ENCODE data around the gene PCSK4.
A peak's percentile ranks its signal among the peaks of the same experiment; 100 is the strongest.
"Not testable (repeated sequence)": the region's sequence is repeated elsewhere in the genome, so short reads cannot be mapped to it uniquely, and the experiment has no call there.

PCSK4 gene

DNA sequence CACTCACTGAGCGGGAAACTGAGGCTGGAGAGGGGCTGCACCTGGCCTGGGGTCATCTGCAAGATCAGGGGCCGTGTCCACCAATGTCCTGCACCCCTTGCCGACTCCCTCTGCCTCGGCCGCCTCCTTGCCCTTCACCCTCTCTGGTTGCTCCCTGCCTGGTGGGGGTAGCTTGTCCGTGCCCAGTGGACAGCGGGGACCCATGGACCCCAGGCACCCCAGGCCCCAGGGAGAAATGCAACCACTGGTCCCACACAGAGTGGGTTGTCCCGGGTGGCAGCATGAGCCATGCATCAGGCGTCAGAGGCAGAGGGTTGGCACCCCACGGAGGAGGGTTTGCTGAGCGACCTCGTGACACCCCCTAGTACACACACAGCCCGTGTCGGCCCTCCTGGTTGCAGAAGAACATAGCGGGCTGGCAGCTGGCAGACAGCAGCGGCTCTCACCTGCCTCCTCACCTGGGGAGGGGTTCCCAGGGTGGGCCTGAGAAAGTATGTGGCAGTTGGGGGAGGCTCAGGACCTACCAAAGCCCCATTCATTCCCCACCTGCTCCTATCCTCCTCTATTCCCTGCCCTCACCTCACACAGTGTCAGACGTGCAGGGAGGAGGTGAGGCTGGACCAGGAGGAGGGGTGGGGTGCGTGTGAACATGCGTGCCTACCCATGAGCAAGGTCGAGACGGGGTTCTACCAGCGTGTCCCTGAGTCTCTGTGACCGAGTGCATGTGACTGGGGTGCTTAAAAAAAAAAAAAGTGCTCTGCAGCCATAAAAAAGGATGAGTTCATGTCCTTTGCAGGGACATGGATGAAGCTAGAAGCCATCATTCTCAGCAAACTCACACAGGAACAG lies 14.0 kb upstream of the PCSK4 start:
- no peak for DNase-seq

- peak; percentile 55 for DNase-seq
Measured at GRCh38 chr19:1503089-1503924, 13.2 kb upstream of the PCSK4 start.

GRCh38 chr19:1502433-1503088 lies 12.4 kb upstream of the PCSK4 start:
- no peak for DNase-seq

- DNase-seq, result no peak
Measured at GRCh38 chr19:1501200-1501595, 11.0 kb upstream of the PCSK4 start.

GRCh38 chr19:1499231-1499630 lies 9.1 kb upstream of the PCSK4 start:
- DNase-seq, result not testable (repeated sequence)

GRCh38 chr19:1497578-1498235 lies 7.6 kb upstream of the PCSK4 start:
- DNase-seq, result no peak

DNA sequence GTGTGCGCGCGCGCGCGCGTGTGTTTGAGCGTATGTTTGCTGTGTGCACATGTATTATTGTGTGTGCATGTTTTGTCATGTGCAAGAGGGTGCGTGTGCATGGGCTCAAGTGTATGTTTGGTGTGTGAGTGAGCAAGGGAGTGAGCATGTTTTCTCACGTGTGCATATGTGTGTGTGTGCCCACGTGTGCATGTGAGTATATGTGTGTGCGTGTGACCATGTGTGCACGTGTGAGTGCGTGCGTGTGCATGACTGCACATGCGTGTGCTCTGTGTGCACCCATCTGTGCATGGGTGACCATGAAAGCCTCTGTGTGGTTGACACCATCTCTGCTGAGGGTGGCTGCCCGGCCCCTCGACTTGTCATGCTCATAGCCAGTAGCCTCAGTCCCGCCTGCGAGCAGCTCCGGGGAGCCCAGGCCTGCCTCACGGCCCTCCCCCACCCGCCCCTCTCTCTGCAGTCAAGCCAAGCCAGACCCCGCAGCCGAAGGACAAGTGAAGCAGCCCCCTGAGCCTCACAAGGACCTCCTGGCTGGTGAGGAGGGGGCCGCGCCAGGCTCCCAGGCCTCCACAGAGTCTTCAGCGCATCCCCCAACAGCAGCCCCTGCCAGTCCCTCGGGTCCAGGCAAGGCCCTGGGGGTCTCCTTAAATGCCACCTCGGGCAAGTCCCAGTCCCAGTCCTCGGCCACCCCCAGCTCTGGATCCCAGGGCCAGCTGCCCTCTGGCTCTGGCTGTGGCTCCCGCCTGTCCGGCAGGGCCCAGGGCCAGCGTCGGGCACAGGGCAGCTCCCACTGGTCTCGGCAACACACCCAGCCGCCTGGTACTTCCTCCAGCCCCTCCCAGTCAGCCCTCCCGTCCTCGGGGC lies 6.8 kb upstream of the PCSK4 start:
- DNase-seq, result no peak

DNA sequence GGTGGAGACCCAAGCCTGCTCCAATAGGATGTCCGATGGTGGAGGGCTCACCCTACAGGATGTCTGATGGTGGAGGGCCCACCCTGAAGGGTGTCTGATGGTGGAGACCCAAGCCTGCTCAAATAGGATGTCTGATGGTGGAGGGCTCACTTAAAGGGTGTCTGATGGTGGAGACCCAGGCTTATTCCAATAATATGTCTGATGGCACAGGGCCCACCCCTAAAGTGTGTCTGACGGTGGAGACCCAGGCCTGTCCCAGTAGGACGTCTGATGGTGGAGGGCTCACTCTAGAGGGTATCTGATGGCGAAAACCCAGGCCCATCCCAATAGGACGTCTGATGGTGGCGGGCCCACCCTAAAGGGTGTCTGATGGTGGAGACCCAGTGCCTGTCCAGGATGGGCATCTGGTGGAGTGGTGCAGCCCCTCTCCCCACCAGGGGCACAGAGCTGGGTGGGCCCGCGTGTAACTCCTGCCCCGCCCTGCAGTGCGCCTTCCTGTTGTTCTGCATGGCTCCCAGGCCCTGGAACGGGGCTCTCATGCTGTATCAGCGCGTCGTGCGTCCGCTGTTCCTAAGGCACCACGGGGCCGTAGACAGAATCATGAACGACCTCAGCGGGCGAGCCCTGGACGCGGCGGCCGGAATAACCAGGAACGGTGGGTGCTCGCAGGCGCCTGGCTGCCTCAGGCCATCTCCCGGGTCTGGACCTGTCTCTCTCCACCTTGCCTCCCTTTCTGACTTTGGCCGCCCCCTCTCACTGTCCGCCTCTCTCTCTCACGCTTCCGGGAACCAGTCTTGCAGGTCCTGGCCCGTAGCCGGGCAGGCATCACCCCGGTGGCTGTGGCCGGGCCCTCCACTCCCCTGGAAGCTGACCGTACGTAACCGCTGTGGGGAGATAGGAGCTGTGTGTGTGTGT lies 5.9 kb upstream of the PCSK4 start:
- DNase-seq, result no peak

DNA sequence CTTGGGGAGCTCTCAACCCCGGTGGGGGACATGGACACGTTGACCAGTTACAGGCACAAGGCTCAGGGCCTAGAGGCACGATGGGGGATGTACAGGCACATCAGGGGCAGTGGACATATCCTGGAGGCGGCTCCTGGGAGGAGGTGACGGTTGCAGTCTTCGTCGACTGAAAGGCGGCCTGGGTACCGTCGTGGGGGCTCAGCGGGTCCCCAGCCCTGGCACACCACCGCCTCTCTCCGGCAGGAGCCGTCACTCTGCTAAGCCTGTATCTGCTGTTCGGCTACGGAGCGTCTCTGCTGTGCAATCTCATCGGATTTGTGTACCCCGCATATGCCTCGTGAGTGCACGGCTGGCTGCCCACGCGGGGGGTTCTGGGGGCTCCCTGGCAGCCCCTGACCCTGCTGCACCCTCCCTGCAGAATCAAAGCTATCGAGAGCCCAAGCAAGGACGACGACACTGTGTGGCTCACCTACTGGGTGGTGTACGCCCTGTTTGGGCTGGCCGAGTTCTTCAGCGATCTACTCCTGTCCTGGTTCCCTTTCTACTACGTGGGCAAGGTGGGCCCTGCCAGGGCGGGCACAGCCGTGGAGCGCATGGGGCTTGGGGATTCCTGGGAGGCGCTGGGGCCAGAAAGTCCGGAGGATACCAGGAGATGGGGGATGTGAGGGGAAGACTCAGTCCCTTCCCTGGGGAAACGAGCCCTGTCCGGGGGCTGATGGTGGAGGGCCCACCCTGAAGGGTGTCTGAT lies 5.1 kb upstream of the PCSK4 start:
- no peak for DNase-seq

GRCh38 chr19:1494115-1494815 lies 4.1 kb upstream of the PCSK4 start:
- no peak for DNase-seq

- DNase-seq, result no peak
Measured at GRCh38 chr19:1492474-1493006, 2.4 kb upstream of the PCSK4 start.

- DNase-seq, result no peak
Measured at GRCh38 chr19:1491849-1492170, 1.7 kb upstream of the PCSK4 start.

GRCh38 chr19:1491114-1491848 lies 1.1 kb upstream of the PCSK4 start, which contains the start of gene REEP6:
Gene REEP6, plus strand, starts transcription at chr19:1491181. Its CDS starts 89 bp downstream, at chr19:1491270.
- no peak for DNase-seq

- DNase-seq, result no peak
Measured at GRCh38 chr19:1489463-1490310, 463 bp downstream of the PCSK4 start.

DNA sequence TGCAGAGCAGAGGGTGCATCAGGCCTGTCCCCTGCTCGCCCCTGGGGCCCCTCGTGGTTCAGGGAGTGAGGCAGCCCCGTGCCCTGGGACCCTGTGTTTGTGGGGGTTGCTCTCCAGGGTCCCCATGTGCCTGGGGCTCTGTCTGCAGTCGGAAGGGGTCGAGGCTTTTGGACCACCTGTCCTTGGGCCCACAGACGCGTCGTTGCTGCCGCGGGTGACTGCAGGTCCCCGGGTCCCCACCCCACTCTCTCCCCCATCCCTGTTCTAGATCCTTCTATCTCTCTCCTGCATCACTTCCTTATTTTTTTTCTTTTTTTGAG lies 1.9 kb downstream of the PCSK4 start:
- no peak for DNase-seq

DNA sequence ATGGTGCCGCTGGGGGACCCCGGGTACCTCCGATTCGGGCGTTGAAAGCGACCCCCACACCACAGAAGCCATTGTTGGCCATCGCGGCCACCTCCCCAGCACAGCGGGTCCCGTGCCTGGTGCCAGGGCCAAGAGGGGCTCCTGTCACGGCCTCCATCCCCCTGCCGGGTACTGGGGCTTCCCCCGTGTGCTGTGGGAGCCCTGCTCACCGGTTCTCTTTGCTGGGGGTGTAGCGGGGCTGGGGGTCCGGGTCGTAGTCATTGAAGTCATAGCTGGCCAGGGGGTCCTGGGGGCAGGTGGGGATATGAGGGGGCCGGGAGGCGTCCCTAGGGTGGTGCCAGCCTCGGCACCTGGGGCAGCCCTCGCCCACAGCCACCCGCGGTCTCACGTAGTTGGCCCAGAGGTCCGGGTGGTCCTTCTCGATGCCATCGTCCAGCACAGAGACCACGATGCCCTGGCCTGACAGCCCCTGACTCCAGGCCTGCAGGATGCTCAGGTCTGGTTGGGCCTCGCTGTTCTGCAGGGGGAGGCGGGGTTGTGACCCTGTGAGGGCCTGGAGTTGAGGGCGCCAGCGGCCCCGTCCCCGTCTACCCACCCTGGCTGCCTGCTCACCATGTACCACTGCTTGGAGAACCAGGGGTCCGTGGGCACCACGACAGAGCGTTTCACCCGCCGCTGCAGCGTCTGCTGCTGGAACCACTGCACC lies 2.4 kb downstream of the PCSK4 start:
- no peak for DNase-seq

Measured in activated gamma-delta T cell treated with Interleukin-2 at 50 U/mL for 16 hours (primary cell).